DMS153 (cell line): ENCODE data around the gene MMP23B.
A peak's percentile ranks its signal among the peaks of the same experiment; 100 is the strongest.
"Not testable (repeated sequence)": the region's sequence is repeated elsewhere in the genome, so short reads cannot be mapped to it uniquely, and the experiment has no call there.

Experiments used
- DNase-seq: peaks from one replicate; lab custom pipeline; 2025; lab: John Stamatoyannopoulos, UW

MMP23B gene

GRCh38 chr1:1630965-1631781 is 800 bp upstream of the MMP23B start:
- DNase-seq: no peak

- DNase-seq: not testable (repeated sequence)
Observed at GRCh38 chr1:1633409-1633808, 1.4 kb downstream of the MMP23B start.

- DNase-seq: not testable (repeated sequence)
Observed at GRCh38 chr1:1634613-1635012, 2.6 kb downstream of the MMP23B start.

- not testable (repeated sequence) for DNase-seq
Observed at GRCh38 chr1:1636621-1637478, 4.9 kb downstream of the MMP23B start.

GRCh38 chr1:1637479-1637875 is 5.5 kb downstream of the MMP23B start:
- not testable (repeated sequence) for DNase-seq

- not testable (repeated sequence) for DNase-seq
Observed at GRCh38 chr1:1638528-1638927, 6.6 kb downstream of the MMP23B start.

- not testable (repeated sequence) for DNase-seq
Observed at GRCh38 chr1:1639368-1639767, 7.4 kb downstream of the MMP23B start.

- DNase-seq: not testable (repeated sequence)
Observed at GRCh38 chr1:1640081-1640480, 8.1 kb downstream of the MMP23B start.

GRCh38 chr1:1640711-1641461 is 8.9 kb downstream of the MMP23B start:
- not testable (repeated sequence) for DNase-seq

GRCh38 chr1:1646326-1646725 is 14.4 kb downstream of the MMP23B start:
- DNase-seq: not testable (repeated sequence)

- not testable (repeated sequence) for DNase-seq
Observed at GRCh38 chr1:1647567-1648241, 15.7 kb downstream of the MMP23B start.

- not testable (repeated sequence) for DNase-seq
Observed at GRCh38 chr1:1648265-1648664, 16.3 kb downstream of the MMP23B start.

GRCh38 chr1:1658583-1659549 is 26.9 kb downstream of the MMP23B start, which contains the start of gene CDK11B:
Gene CDK11B, minus strand, starts transcription at chr1:1659004. Its CDS starts 1,519 bp downstream, at chr1:1657485.
- peak; percentile 98 for DNase-seq

- DNase-seq: not testable (repeated sequence)
Observed at GRCh38 chr1:1662392-1662791, 30.4 kb downstream of the MMP23B start.

GRCh38 chr1:1662830-1663560 is 31.0 kb downstream of the MMP23B start:
- not testable (repeated sequence) for DNase-seq

GRCh38 chr1:1664318-1664717 is 32.3 kb downstream of the MMP23B start:
- DNase-seq: not testable (repeated sequence)

GRCh38 chr1:1664941-1665814 is 33.2 kb downstream of the MMP23B start:
- DNase-seq: no peak

- no peak for DNase-seq
Observed at GRCh38 chr1:1665815-1666251, 33.9 kb downstream of the MMP23B start.
